H1 (cell line): ENCODE measurements around the gene OBSCN. TPM values are rescaled to one million over a fixed set of nuclear protein-coding genes. Genes with fewer than 3 reads are reported as not detected.

Source experiments
- CTCF ChIA-PET: fragments of 300-600 bp; sonication (Branson Sonifier 250); formaldehyde crosslinking; loops from one replicate; lab custom pipeline; 2021; ENCODE audit not compliant: partially characterized antibody; lab: Charles Lee
- POLR2A ChIA-PET: fragments of 300-600 bp; sonication (Branson Sonifier 250); formaldehyde crosslinking; loops from one replicate; lab custom pipeline; 2021; ENCODE audit warnings: inconsistent platforms; ENCODE audit not compliant: partially characterized antibody; lab: Charles Lee
- DNase-seq, 2 experiments: peaks; one replicate each; pipeline versions ENCODE4 v3.0.0 to v3.0.0-alpha.2; 2010 to 2022; ENCODE audit warnings: low spot score in 2 of 2, low read depth in 1 of 2, mixed read lengths in 1 of 2
- FAIRE-seq: peaks from 2 replicates; lab custom pipeline; 2011; peaks lifted over from hg19 to GRCh38; lab: Jason Lieb, UNC
- H2AFZ ChIP-seq: 2 replicates; pipeline ENCODE4 v1.8.1; 2012; ENCODE audit warnings: low read length, inconsistent platforms
- H2AK5ac ChIP-seq: 2 replicates; pipeline ENCODE4 v1.6.1; 2013; ENCODE audit warnings: low read depth, low read length
- H2BK120ac ChIP-seq: replicated peaks from 2 replicates; pipeline ENCODE3; 2013; ENCODE audit warnings: low read depth, low read length, inconsistent platforms
- H2BK12ac ChIP-seq: 2 replicates; pipeline ENCODE4 v1.6.1; 2013; ENCODE audit warnings: low read depth, low read length
- H2BK15ac ChIP-seq: 2 replicates; pipeline ENCODE4 v1.6.1; 2013; ENCODE audit warnings: low read length
- H2BK20ac ChIP-seq: 2 replicates; pipeline ENCODE4 v1.6.1; 2013; ENCODE audit warnings: low read length
- H2BK5ac ChIP-seq: 2 replicates; pipeline ENCODE4 v1.6.1; 2013; ENCODE audit warnings: low read depth, low read length
- H3K14ac ChIP-seq: 2 replicates; pipeline ENCODE4 v1.6.1; 2013; ENCODE audit warnings: inconsistent platforms; ENCODE audit not compliant: insufficient read length
- H3K18ac ChIP-seq: 2 replicates; pipeline ENCODE4 v1.6.1; 2013; ENCODE audit warnings: low read length; ENCODE audit errors: extremely low read depth
- H3K23ac ChIP-seq: 2 replicates; pipeline ENCODE4 v1.6.1; 2013; ENCODE audit warnings: inconsistent platforms; ENCODE audit not compliant: insufficient read length
- H3K23me2 ChIP-seq: 2 replicates; pipeline ENCODE4 v1.6.1; 2013; ENCODE audit warnings: low read depth, low read length
- H3K27ac ChIP-seq: 2 replicates; pipeline ENCODE4 v1.6.1; 2011; ENCODE audit warnings: low read depth, low read length, inconsistent platforms
- H3K27me3 ChIP-seq, 4 experiments: replicated peaks in 1 of 4; 1 replicate in 1 of 4; 2 replicates in 3 of 4; pipeline versions ENCODE4 v1.6.1 to v1.8.1; 2011 to 2013; ENCODE audit warnings: low read length in 3 of 4, mild to moderate bottlenecking in 3 of 4, inconsistent platforms in 2 of 4, mixed read lengths in 2 of 4, moderate library complexity in 1 of 4; ENCODE audit not compliant: control insufficient read depth in 3 of 4, insufficient read depth in 3 of 4; ENCODE audit errors: extremely low read depth in 1 of 4
- H3K36me3 ChIP-seq, 4 experiments: 2 replicates each; pipeline versions ENCODE4 v1.6.1 to v1.8.1; 2011 to 2013; ENCODE audit warnings: mild to moderate bottlenecking in 4 of 4, low read length in 3 of 4, moderate library complexity in 2 of 4, control low read depth in 1 of 4, inconsistent platforms in 1 of 4; ENCODE audit not compliant: insufficient read depth in 4 of 4, control insufficient read depth in 2 of 4
- H3K4ac ChIP-seq: replicated peaks from 2 replicates; pipeline ENCODE3; 2013; ENCODE audit warnings: low read length, low read depth, mixed read lengths, inconsistent platforms; ENCODE audit not compliant: insufficient read length
- H3K4me1 ChIP-seq, 4 experiments: replicated peaks in 1 of 4; 1 replicate in 1 of 4; 2 replicates in 3 of 4; pipeline versions ENCODE4 v1.6.1 to v1.8.1; 2011 to 2013; ENCODE audit warnings: low read length in 3 of 4, inconsistent platforms in 2 of 4, mixed read lengths in 1 of 4; ENCODE audit not compliant: insufficient read depth in 4 of 4, control insufficient read depth in 3 of 4
- H3K4me2 ChIP-seq, 2 experiments: 2 replicates each; pipeline versions ENCODE4 v1.6.1 to v1.8.1; 2011 to 2013; ENCODE audit warnings: low read depth in 2 of 2, low read length in 2 of 2, control low read depth in 1 of 2, inconsistent platforms in 1 of 2, mild to moderate bottlenecking in 1 of 2; ENCODE audit not compliant: insufficient read depth in 1 of 2
- H3K4me3 ChIP-seq, 4 experiments: fragments of 200-600, 300-600 bp in 1 of 4; sonication (generic), shearing (Covaris generic), sonication (Bioruptor Twin) in 1 of 4; 2 replicates each; pipeline versions ENCODE4 v1.5.1 to v1.8.1; 2011 to 2016; ENCODE audit warnings: low read length in 4 of 4, low read depth in 3 of 4, control low read depth in 2 of 4, inconsistent platforms in 2 of 4, mild to moderate bottlenecking in 2 of 4, mixed read lengths in 1 of 4, moderate library complexity in 1 of 4; ENCODE audit not compliant: insufficient read depth in 2 of 4; ENCODE audit errors: extremely low read depth in 1 of 4
- H3K56ac ChIP-seq: replicated peaks from 2 replicates; pipeline ENCODE3; 2013; ENCODE audit warnings: low read depth, mild to moderate bottlenecking, mixed read lengths, low read length, inconsistent platforms; ENCODE audit not compliant: insufficient read length
- H3K79me1 ChIP-seq: 2 replicates; pipeline ENCODE4 v1.6.1; 2013; ENCODE audit warnings: low read depth, low read length, control low read depth
- H3K79me2 ChIP-seq, 2 experiments: 2 replicates each; pipeline versions ENCODE4 v1.6.1 to v1.8.1; 2012 to 2013; ENCODE audit warnings: low read length in 2 of 2, mild to moderate bottlenecking in 2 of 2, inconsistent platforms in 1 of 2; ENCODE audit not compliant: insufficient read depth in 2 of 2, control insufficient read depth in 1 of 2
- H3K9ac ChIP-seq, 4 experiments: replicated peaks in 1 of 4; 1 replicate in 1 of 4; 2 replicates in 3 of 4; pipeline versions ENCODE4 v1.6.1 to v1.8.1; 2011 to 2013; ENCODE audit warnings: low read depth in 3 of 4, low read length in 3 of 4, control low read depth in 2 of 4, mild to moderate bottlenecking in 2 of 4, moderate library complexity in 2 of 4, inconsistent platforms in 1 of 4; ENCODE audit errors: extremely low read depth in 1 of 4
- H3K9me3 ChIP-seq, 2 experiments: 2 replicates each; pipeline versions ENCODE4 v1.6.1 to v1.8.1; 2012 to 2013; ENCODE audit warnings: mild to moderate bottlenecking in 2 of 2, moderate library complexity in 2 of 2, control low read depth in 1 of 2, inconsistent platforms in 1 of 2, low read depth in 1 of 2, low read length in 1 of 2, mixed read lengths in 1 of 2; ENCODE audit not compliant: insufficient read depth in 2 of 2
- H4K20me1 ChIP-seq, 2 experiments: replicated peaks in 1 of 2; 2 replicates each; pipeline versions ENCODE3 to v1.8.1; 2011 to 2013; ENCODE audit warnings: inconsistent platforms in 2 of 2, low read length in 2 of 2, mild to moderate bottlenecking in 1 of 2; ENCODE audit not compliant: insufficient read depth in 2 of 2, control insufficient read depth in 1 of 2
- H4K5ac ChIP-seq: 2 replicates; pipeline ENCODE4 v1.6.1; 2013; ENCODE audit warnings: low read length, low read depth, mixed read lengths, inconsistent platforms; ENCODE audit not compliant: insufficient read length
- H4K8ac ChIP-seq: 2 replicates; pipeline ENCODE4 v1.8.0; 2013; ENCODE audit warnings: mild to moderate bottlenecking, moderate library complexity, low read length, inconsistent platforms; ENCODE audit not compliant: insufficient read depth; ENCODE audit errors: extremely low read depth
- H4K91ac ChIP-seq: replicated peaks from 2 replicates; pipeline ENCODE3; 2013; ENCODE audit warnings: low read length, mixed read lengths, inconsistent platforms; ENCODE audit not compliant: insufficient read length
- CHD2 ChIP-seq: IDR thresholded peaks from 2 replicates; pipeline ENCODE4 v1.6.1; 2012; ENCODE audit warnings: low read length, improper control_type of control experiment
- EP300 ChIP-seq, 2 experiments: IDR thresholded peaks; 1 replicate in 1 of 2; 2 replicates in 1 of 2; pipeline ENCODE4 v1.6.1; 2011 to 2012; ENCODE audit warnings: low read depth in 2 of 2, low read length in 2 of 2, mild to moderate bottlenecking in 2 of 2, borderline replicate concordance in 1 of 2, inconsistent platforms in 1 of 2, moderate library complexity in 1 of 2
- NRF1 ChIP-seq: IDR thresholded peaks from 2 replicates; pipeline ENCODE4 v1.6.1; 2011; ENCODE audit warnings: mild to moderate bottlenecking, low read depth, low read length, improper control_type of control experiment
- WGBS, 2 experiments: shearing (Covaris generic) in 1 of 2; methylation state at CpG; one replicate each; pipeline versions ENCODE4 v1.1.6 to v1.1.7; 2013 to 2015; ENCODE audit warnings: low lambda C conversion rate in 2 of 2, mixed read lengths in 2 of 2, inconsistent platforms in 1 of 2, low coverage in 1 of 2, missing lambda C conversion rate in 1 of 2; ENCODE audit not compliant: insufficient replicate concordance in 2 of 2, insufficient coverage in 1 of 2, insufficient read length in 1 of 2; ENCODE audit errors: extremely low coverage in 1 of 2, missing lambda C conversion rate in 1 of 2; 5-methylcytosine and 5-hydroxymethylcytosine counted together
- polyA plus RNA-seq, 7 experiments: library from polyadenylated mRNA; depleted of rRNA in 3 of 7; stranded (reverse) in 5 of 7; unstranded in 2 of 7; fragments of >200 nt in 5 of 7; fragments of 200-250 nt in 2 of 7; gene quantifications; 1 replicate in 5 of 7; 2 replicates in 1 of 7; 4 replicates in 1 of 7; pipeline versions ENCODE4 v1.2.1 to v1.2.3, GENCODE V29; 2011 to 2013; ENCODE audit warnings: missing spikeins in 2 of 7, mixed read lengths in 2 of 7
- total RNA-seq: library from RNA; stranded (reverse); fragmentation: NEBNext Ultra II Directional; extraction: Animal tissue kit (Norgen Biotek cat#: 25700); gene quantifications from 2 replicates; pipeline ENCODE4 v1.2.1, GENCODE V29; 2021
- TF ChIP-seq, protein P1 (sequence below): IDR thresholded peaks from 2 replicates; pipeline ENCODE4 v1.6.1; 2012; ENCODE audit warnings: inconsistent platforms

Gene OBSCN
- total and polyA plus RNA-seq, 2 of the 8 experiments (the other 6 are each of a cell fraction or from before 2014, with no cell fraction given): 7.5 to 28.4 TPM

DNA sequence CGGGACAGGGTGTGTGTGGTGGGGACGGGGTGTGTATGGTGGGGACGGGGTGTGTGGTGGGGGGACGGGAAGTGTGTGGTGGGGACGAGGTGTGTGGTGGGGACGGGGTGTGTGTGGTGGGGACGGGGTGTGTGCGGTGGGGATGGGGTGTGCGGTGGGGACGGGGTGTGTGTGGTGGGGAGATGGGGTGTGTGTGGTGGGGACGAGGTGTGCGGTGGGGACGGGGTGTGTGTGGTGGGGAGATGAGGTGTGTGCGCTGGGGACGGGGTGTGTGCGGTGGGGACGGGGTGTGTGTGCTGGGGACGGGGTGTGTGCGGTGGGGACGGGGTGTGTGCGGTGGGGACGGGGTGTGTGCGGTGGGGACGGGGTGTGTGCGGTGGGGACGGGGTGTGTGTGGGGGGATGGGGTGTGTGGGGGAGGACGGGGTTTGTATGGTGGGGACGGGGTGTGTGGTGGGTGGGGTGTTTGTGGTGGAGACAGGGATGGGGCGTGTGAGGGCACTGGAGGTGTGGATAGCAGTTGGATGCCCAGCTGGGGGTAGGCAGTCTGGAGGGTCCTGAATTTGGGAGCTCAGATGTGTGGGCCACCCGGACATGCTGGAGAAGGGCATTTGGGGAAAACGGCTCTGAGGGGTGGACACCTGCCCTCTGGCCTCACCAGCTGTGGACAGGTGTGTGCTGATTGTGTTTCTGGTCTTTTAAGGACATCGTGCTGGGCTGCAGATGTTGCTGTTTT, 25.4 kb upstream of the OBSCN start:
- no peak overlapping the region for H2BK12ac ChIP-seq
- no peaks in the 10 kb centered on the region; the same call in 1 of the 2 replicates for H3K79me1 ChIP-seq
- H3K9ac ChIP-seq: no peak overlapping the region
- 98 to 100% methylated on average over 4 to 5 of the region's 32 CpGs for whole genome bisulfite sequencing, 2 experiments
- no peaks in the 10 kb centered on the region; a peak in 1 of 7 replicates for H3K27me3 ChIP-seq
- TF ChIP-seq NRF1 (no peak), EP300 (IDR thresholded peaks at IDR 0.05; ENCODE audit: borderline replicate concordance in 1 of 2, low read depth in 2 of 2, low read length in 2 of 2) (no peak), CHD2 (no peak)
- TF ChIP-seq, protein P1, sequence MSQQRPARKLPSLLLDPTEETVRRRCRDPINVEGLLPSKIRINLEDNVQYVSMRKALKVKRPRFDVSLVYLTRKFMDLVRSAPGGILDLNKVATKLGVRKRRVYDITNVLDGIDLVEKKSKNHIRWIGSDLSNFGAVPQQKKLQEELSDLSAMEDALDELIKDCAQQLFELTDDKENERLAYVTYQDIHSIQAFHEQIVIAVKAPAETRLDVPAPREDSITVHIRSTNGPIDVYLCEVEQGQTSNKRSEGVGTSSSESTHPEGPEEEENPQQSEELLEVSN: no peak
- no peaks in the 10 kb centered on the region for H3K36me3 ChIP-seq
- H2BK15ac ChIP-seq: no peak overlapping the region
- H4K91ac ChIP-seq: no peak overlapping the region
- no peak overlapping the region for H3K4me2 ChIP-seq
- H2BK20ac ChIP-seq: no peak overlapping the region
- FAIRE-seq: no peak
- H2BK5ac ChIP-seq: no peak overlapping the region
- no peaks in the 10 kb centered on the region for H3K79me2 ChIP-seq
- no peaks in the 10 kb centered on the region for H3K4me1 ChIP-seq
- H4K8ac ChIP-seq: no peak overlapping the region
- H3K18ac ChIP-seq: no peak overlapping the region
- no peaks in the 10 kb centered on the region for H3K23me2 ChIP-seq
- DNase-seq: no peak
- no peak overlapping the region for H4K5ac ChIP-seq
- H2AFZ ChIP-seq: no peak overlapping the region
- ChIA-PET POLR2A (interaction anchor here (1.2 to 1.7 kb wide), 2 partner anchors 8 to 18 kb away, joined by 3 to 6 read pairs; partner anchors contain the start of gene IBA57), CTCF (interaction anchor here (1.1 to 1.8 kb wide), 3 partner anchors 22 to 183 kb away, joined by 3 to 6 read pairs (median 3); no protein-coding TSS in a partner anchor)
- H4K20me1 ChIP-seq: peaks cover 0 to 1% of the 10 kb centered on the region in 2 experiments
- no peak overlapping the region for H3K4me3 ChIP-seq
- no peak overlapping the region for H3K56ac ChIP-seq
- H3K14ac ChIP-seq: no peak overlapping the region
- H3K27ac ChIP-seq: no peak overlapping the region
- no peak overlapping the region for H3K4ac ChIP-seq
- no peaks in the 10 kb centered on the region for H3K9me3 ChIP-seq
- no peak overlapping the region for H2BK120ac ChIP-seq
- H2AK5ac ChIP-seq: no peak overlapping the region
- no peak overlapping the region for H3K23ac ChIP-seq
